Astrocyte (in vitro differentiated cells and primary cell): Measurements from ENCODE around the gene DCLK1. TPM values are rescaled to one million over a fixed set of nuclear protein-coding genes. Genes with fewer than 3 reads are reported as not detected.

ENCODE experiments used
- DNase-seq: peaks from one replicate; pipeline ENCODE4 v3.0.0-alpha.2; 2010; ENCODE audit warnings: low read depth
- FAIRE-seq: peaks from 2 replicates; lab custom pipeline; 2011; peaks lifted over from hg19 to GRCh38; lab: Jason Lieb, UNC
- H2AFZ ChIP-seq: 2 replicates; pipeline ENCODE4 v1.6.0; 2012; ENCODE audit warnings: low read depth, low read length, inconsistent platforms
- H3K27ac ChIP-seq: 2 replicates; pipeline ENCODE4 v1.5.1; 2011; ENCODE audit warnings: low read depth, low read length, inconsistent platforms
- H3K27me3 ChIP-seq: 2 replicates; pipeline ENCODE4 v1.6.0; 2011; ENCODE audit warnings: low read length, inconsistent platforms; ENCODE audit not compliant: insufficient read depth
- H3K36me3 ChIP-seq: 2 replicates; pipeline ENCODE4 v1.5.1; 2011; ENCODE audit warnings: low read length, inconsistent platforms; ENCODE audit not compliant: insufficient read depth
- H3K4me1 ChIP-seq: 2 replicates; pipeline ENCODE4 v1.5.1; 2011; ENCODE audit warnings: low read length, inconsistent platforms; ENCODE audit not compliant: insufficient read depth
- H3K4me2 ChIP-seq: 2 replicates; pipeline ENCODE4 v1.6.0; 2012; ENCODE audit warnings: low read length, inconsistent platforms
- H3K4me3 ChIP-seq: 2 replicates; pipeline ENCODE4 v1.5.1; 2011; ENCODE audit warnings: low read depth, mild to moderate bottlenecking, low read length, inconsistent platforms; ENCODE audit not compliant: insufficient read depth
- H3K79me2 ChIP-seq: 2 replicates; pipeline ENCODE4 v1.6.0; 2012; ENCODE audit warnings: mild to moderate bottlenecking, low read length, inconsistent platforms; ENCODE audit not compliant: insufficient read depth
- H3K9ac ChIP-seq: 2 replicates; pipeline ENCODE4 v1.6.0; 2012; ENCODE audit warnings: mild to moderate bottlenecking, low read length, inconsistent platforms
- H3K9me3 ChIP-seq: 2 replicates; pipeline ENCODE4 v1.5.1; 2012; ENCODE audit warnings: low read depth, mild to moderate bottlenecking, low read length, inconsistent platforms; ENCODE audit not compliant: insufficient read depth
- H4K20me1 ChIP-seq: 2 replicates; pipeline ENCODE4 v1.6.0; 2012; ENCODE audit warnings: low read length, inconsistent platforms; ENCODE audit not compliant: insufficient read depth
- H3K27ac Mint-ChIP-seq: one replicate; pipeline ENCODE4 v1.8.0; 2021; ENCODE audit warnings: mild to moderate bottlenecking, mixed read lengths; ENCODE audit not compliant: unreplicated experiment
- H3K27me3 Mint-ChIP-seq: one replicate; pipeline ENCODE4 v1.8.0; 2021; ENCODE audit warnings: low read depth, mixed read lengths; ENCODE audit not compliant: unreplicated experiment
- H3K36me3 Mint-ChIP-seq: one replicate; pipeline ENCODE4 v1.8.0; 2021; ENCODE audit warnings: low read depth, mixed read lengths; ENCODE audit not compliant: unreplicated experiment
- H3K4me1 Mint-ChIP-seq: one replicate; pipeline ENCODE4 v1.8.0; 2021; ENCODE audit warnings: low read depth, mixed read lengths; ENCODE audit not compliant: unreplicated experiment
- H3K4me3 Mint-ChIP-seq: one replicate; pipeline ENCODE4 v1.8.0; 2021; ENCODE audit warnings: mild to moderate bottlenecking, moderate library complexity, mixed read lengths; ENCODE audit not compliant: unreplicated experiment
- H3K9me3 Mint-ChIP-seq: one replicate; pipeline ENCODE4 v1.8.0; 2021; ENCODE audit warnings: mild to moderate bottlenecking, mixed read lengths; ENCODE audit not compliant: unreplicated experiment
- EZH2 ChIP-seq: IDR thresholded peaks from 2 replicates; pipeline ENCODE4 v1.6.1; 2012; ENCODE audit warnings: mild to moderate bottlenecking, low read length, inconsistent platforms; ENCODE audit not compliant: insufficient read depth
- total RNA-seq: library from RNA; stranded (reverse); gene quantifications from 2 replicates; pipeline ENCODE4 v1.2.1, GENCODE V29; 2021
- TF ChIP-seq, protein P1 (sequence below): IDR thresholded peaks from 2 replicates; pipeline ENCODE4 v1.5.1; 2011; ENCODE audit warnings: low read depth, mild to moderate bottlenecking, inconsistent platforms, low read length, moderate library complexity; ENCODE audit not compliant: insufficient read depth

Gene DCLK1
- total RNA-seq, 1 donor from 2014 or later = 4.9 TPM

DNA sequence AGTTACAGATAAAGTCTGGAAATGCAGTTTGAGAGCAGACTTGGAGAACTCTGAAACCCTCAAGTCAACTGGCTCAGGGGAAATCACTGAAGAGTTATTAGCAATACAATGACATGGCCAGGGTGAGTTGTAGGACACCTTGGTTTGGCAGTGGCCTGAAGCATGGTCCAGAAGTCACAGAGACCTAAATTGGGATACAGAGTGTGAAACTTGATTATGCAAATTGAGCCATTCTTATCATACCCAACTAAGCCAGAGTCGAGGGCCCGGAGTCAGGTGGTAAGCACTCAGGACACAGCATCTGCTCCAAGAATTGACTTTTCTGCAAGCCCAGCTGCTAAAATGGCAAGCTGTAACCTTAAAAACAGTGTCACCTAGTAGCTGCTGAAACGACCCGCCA lies 224.5 kb downstream of the DCLK1 start:
- Histone ChIP-seq H3K9ac (no peak overlapping the region), H3K27me3 (no peaks in the 10 kb centered on the region), H4K20me1 (no peaks in the 10 kb centered on the region), H3K4me2 (no peak overlapping the region), H3K36me3 (no peaks in the 10 kb centered on the region), H3K4me1 (no peaks in the 10 kb centered on the region), H3K27ac (no peak overlapping the region), H3K4me3 (no peak overlapping the region), H3K79me2 (no peaks in the 10 kb centered on the region), H3K9me3 (no peaks in the 10 kb centered on the region), H2AFZ (no peak overlapping the region)
- Mint-ChIP-seq H3K27ac (no peak overlapping the region), H3K27me3 (no peaks in the 10 kb centered on the region), H3K4me3 (no peak overlapping the region), H3K36me3 (no peaks in the 10 kb centered on the region), H3K9me3 (no peaks in the 10 kb centered on the region), H3K4me1 (no peaks in the 10 kb centered on the region)
- TF ChIP-seq, protein P1, sequence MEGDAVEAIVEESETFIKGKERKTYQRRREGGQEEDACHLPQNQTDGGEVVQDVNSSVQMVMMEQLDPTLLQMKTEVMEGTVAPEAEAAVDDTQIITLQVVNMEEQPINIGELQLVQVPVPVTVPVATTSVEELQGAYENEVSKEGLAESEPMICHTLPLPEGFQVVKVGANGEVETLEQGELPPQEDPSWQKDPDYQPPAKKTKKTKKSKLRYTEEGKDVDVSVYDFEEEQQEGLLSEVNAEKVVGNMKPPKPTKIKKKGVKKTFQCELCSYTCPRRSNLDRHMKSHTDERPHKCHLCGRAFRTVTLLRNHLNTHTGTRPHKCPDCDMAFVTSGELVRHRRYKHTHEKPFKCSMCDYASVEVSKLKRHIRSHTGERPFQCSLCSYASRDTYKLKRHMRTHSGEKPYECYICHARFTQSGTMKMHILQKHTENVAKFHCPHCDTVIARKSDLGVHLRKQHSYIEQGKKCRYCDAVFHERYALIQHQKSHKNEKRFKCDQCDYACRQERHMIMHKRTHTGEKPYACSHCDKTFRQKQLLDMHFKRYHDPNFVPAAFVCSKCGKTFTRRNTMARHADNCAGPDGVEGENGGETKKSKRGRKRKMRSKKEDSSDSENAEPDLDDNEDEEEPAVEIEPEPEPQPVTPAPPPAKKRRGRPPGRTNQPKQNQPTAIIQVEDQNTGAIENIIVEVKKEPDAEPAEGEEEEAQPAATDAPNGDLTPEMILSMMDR = no peak
- TF ChIP-seq EZH2 = no peak
- FAIRE-seq (no peak), DNase-seq (no peak)

DNA sequence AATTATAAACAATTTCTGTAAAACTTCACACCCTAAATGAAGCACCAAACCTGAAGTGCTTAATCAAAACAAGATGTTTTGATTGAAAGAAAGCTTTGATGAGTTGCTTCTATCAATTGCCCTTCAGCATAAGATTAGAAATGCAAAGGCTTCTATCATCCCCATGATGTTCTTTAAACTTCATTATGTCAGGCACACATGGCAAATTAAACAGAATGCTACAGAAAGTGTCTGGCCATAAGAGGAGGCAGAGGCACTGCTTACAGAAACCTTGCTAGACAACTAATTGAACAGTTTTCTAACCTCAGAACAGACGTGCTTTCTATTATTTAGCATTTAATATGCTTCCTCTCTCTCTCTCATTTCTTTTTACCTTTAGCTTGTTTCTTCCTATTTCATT lies 228.1 kb downstream of the DCLK1 start:
- no peaks in the 10 kb centered on the region for H3K4me1 ChIP-seq
- no peaks in the 10 kb centered on the region for H3K79me2 ChIP-seq
- no peak overlapping the region for H3K4me3 Mint-ChIP-seq
- H3K9me3 ChIP-seq = no peaks in the 10 kb centered on the region
- H3K4me2 ChIP-seq = no peak overlapping the region
- no peaks in the 10 kb centered on the region for H3K27me3 ChIP-seq
- H3K9me3 Mint-ChIP-seq = no peaks in the 10 kb centered on the region
- no peaks in the 10 kb centered on the region for H3K36me3 ChIP-seq
- no peaks in the 10 kb centered on the region for H4K20me1 ChIP-seq
- no peak overlapping the region for H2AFZ ChIP-seq
- no peaks in the 10 kb centered on the region for H3K36me3 Mint-ChIP-seq
- H3K4me1 Mint-ChIP-seq = no peaks in the 10 kb centered on the region
- FAIRE-seq (no peak), DNase-seq (no peak)
- H3K9ac ChIP-seq = no peak overlapping the region
- no peak overlapping the region for H3K27ac Mint-ChIP-seq
- TF ChIP-seq, protein P1 = no peak
- TF ChIP-seq EZH2 = no peak
- no peak overlapping the region for H3K4me3 ChIP-seq
- no peak overlapping the region for H3K27ac ChIP-seq
- H3K27me3 Mint-ChIP-seq = no peaks in the 10 kb centered on the region

DNA sequence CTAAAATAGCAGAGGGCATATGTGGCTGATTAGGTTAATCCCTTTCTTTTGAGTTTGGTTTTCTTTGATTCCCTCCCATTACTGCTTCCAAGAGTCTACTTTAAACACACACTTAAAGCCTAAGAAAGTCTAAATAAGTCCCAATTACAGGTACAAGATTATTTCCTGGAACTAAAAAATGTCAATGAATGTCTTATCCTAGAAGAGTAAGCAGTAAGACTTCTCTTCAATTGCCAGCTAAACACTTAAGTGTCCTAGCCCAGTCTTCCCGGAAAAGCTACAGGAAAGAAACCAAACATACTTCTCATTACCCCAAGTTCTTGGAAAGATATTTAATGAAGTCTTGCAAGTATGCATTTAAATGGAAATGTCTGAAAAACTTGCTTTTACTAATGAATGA lies 233.1 kb downstream of the DCLK1 start:
- Histone ChIP-seq H3K4me2 (no peak overlapping the region), H3K4me3 (no peak overlapping the region), H3K9me3 (no peaks in the 10 kb centered on the region), H3K4me1 (no peaks in the 10 kb centered on the region), H3K27me3 (no peaks in the 10 kb centered on the region), H3K27ac (no peak overlapping the region), H2AFZ (no peak overlapping the region), H4K20me1 (no peaks in the 10 kb centered on the region), H3K9ac (no peak overlapping the region), H3K79me2 (no peaks in the 10 kb centered on the region), H3K36me3 (no peaks in the 10 kb centered on the region)
- Mint-ChIP-seq H3K27me3 (no peaks in the 10 kb centered on the region), H3K4me3 (no peak overlapping the region), H3K9me3 (no peaks in the 10 kb centered on the region), H3K27ac (no peak overlapping the region), H3K4me1 (no peaks in the 10 kb centered on the region), H3K36me3 (no peaks in the 10 kb centered on the region)
- DNase-seq (no peak), FAIRE-seq (no peak)
- TF ChIP-seq EZH2 = no peak
- TF ChIP-seq, protein P1 = no peak
